Activated CD4-positive, alpha-beta T cell treated with anti-CD3 and anti-CD28 coated beads, Interleukin-2, amount 50 U/mL, for 4 hours (primary cell): ENCODE measurements around the gene HERPUD1.
A peak's percentile ranks its signal among the peaks of the same experiment; 100 is the strongest.
"Not testable (repeated sequence)": the region's sequence is repeated elsewhere in the genome, so short reads cannot be mapped to it uniquely, and the experiment has no call there.

Source experiments
- DNase-seq, 2 experiments: peaks; one replicate each; pipeline ENCODE4 v3.0.0-alpha.2; 2020

HERPUD1 gene

GRCh38 chr16:56983211-56983751 is 51.3 kb downstream of the HERPUD1 start:
- no peak for DNase-seq

GRCh38 chr16:56984639-56985038 is 52.7 kb downstream of the HERPUD1 start:
- DNase-seq = no peak

- no peak for DNase-seq
Observed at GRCh38 chr16:56985288-56985961, 53.5 kb downstream of the HERPUD1 start.

GRCh38 chr16:56985962-56986360 is 54.0 kb downstream of the HERPUD1 start:
- no peak for DNase-seq

- DNase-seq = no peak
Observed at GRCh38 chr16:56986361-56986760, 54.4 kb downstream of the HERPUD1 start.

GRCh38 chr16:56986908-56987307 is 55.0 kb downstream of the HERPUD1 start:
- not testable (repeated sequence) for DNase-seq

- no peak for DNase-seq
Observed at GRCh38 chr16:56987692-56988091, 55.8 kb downstream of the HERPUD1 start.

GRCh38 chr16:56988161-56988947 is 56.4 kb downstream of the HERPUD1 start:
- no peak for DNase-seq

- peak; percentile 97 for DNase-seq
Observed at GRCh38 chr16:56988948-56989945, 57.3 kb downstream of the HERPUD1 start, which contains the start of gene NLRC5. NLRC5 (plus strand) TSS chr16:56989557; CDS start chr16:57020713, 31,156 bp downstream.

GRCh38 chr16:56989988-56990387 is 58.0 kb downstream of the HERPUD1 start:
- DNase-seq = no peak

GRCh38 chr16:56990407-56991286 is 58.7 kb downstream of the HERPUD1 start:
- no peak for DNase-seq

- DNase-seq = not testable (repeated sequence)
Observed at GRCh38 chr16:56992431-56992830, 60.5 kb downstream of the HERPUD1 start.

- no peak for DNase-seq
Observed at GRCh38 chr16:56993204-56993603, 61.3 kb downstream of the HERPUD1 start.

GRCh38 chr16:56994311-56994710 is 62.4 kb downstream of the HERPUD1 start:
- no peak for DNase-seq
